MV-4-11 (cell line): Measurements from ENCODE around the gene STXBP2.

Experiments used
- DNase-seq: peaks from one replicate; lab custom pipeline; 2025; lab: John Stamatoyannopoulos, UW

The STXBP2 gene

DNA sequence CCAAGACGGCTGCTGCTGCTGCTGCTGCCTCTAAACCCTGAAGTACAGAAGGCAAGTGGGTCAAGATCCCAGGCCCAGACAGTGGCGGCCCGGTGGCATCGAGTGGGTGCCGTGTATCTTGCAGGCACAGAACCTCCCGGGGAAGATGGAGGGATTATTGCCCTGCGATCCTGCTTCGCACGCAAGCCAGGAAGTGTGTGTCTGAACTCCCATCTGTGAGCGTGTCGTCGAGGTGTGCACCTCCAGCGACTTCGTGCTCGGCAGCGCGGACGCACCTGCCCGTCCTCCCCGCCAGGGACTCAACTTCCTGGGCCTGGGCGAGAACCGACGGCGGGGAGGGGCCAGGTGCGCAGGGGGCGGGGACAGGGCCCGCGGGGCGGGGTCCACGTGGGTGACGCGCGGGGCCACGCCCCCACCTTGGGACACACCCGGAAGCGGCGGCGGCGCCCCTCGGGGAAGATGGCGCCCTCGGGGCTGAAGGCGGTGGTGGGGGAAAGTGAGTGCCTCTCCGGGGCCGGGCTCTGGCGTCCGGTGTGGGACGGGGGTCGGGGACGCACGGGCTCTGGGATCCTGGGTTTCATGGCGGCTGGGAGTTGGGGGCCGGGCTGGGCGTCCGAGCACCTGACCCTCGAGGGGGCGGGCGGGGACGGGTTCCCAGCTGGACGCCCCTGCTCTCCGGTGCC lies at the start of gene STXBP2:
TSS of gene STXBP2 (plus strand) at position 420 of the 683 bp plus-strand sequence. CDS start at position 460, 40 bp downstream.
- peak; percentile 70 for DNase-seq

DNA sequence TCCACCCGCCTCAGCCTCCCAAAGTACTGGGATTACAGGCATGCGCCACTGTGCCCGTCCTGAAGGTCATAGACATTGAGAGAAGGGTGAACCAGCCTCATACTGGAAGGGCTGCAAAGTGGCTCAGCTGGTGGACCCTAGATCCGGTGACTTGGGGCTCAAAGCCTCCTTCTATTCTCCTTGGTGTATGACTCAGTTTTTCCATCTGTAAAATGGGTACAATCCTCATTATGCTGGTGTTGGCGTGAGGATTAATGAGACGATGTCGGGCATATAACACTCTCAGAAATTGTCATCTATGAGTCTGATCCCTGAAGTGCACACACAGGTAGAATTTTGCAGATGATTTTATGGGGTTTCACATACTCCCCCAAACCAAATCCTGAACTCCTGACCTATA lies 47.1 kb upstream of the STXBP2 start:
- DNase-seq: no peak

DNA sequence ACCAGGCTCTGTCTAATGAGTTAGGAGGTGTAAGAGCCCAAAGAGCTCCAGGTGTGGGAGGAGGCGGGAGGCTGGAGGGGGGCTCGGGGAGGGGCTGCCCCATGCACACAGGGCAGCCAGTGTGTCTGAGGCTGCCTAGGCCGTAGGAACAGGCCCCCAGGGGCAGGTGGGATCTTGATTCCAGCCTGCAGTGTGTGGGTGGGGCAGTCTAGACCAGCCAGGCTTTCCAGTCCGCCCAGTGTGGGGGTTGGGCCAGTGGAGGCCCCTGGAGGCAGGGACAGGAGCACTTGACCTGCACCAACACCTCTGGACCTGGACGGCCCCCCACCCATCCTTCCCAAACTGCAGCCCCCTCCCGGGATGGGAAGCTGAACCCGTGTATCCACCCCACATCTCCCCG lies 46.7 kb upstream of the STXBP2 start:
- DNase-seq: no peak

DNA sequence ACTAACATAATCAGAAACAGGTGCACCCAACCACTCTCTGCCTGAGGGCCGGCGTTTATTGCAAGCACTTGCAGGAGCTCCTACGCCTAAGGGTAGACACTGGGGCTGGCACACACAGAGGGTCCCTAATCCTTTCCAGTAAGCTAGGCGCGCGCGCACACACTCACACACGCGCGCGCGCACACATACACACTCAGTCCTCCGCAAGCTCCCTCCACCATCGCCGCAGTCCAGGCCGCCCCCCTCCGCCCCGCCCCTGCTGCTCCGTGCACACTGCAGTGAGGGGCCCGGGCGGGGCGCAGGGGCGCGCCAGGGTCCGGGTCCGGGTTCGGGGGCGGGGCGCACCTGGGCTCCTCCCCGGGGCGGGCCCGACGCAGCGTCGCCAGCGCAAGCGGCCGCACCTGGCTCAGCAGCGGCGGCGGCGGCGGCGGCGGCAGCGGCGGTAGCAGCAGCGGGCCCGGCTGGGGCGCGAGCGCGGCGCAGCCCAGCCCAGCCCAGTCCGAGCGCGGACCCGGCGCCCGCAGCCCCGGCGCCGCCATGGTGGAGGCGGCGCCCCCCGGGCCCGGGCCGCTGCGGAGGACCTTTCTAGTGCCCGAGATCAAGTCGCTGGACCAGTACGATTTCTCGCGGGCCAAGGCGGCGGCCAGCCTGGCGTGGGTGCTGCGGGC lies 41.3 kb upstream of the STXBP2 start, which contains the start of gene CAMSAP3:
TSS of gene CAMSAP3 (plus strand) at position 398 of the 668 bp plus-strand sequence. CDS start at position 538, 140 bp downstream.
- DNase-seq: no peak

DNA sequence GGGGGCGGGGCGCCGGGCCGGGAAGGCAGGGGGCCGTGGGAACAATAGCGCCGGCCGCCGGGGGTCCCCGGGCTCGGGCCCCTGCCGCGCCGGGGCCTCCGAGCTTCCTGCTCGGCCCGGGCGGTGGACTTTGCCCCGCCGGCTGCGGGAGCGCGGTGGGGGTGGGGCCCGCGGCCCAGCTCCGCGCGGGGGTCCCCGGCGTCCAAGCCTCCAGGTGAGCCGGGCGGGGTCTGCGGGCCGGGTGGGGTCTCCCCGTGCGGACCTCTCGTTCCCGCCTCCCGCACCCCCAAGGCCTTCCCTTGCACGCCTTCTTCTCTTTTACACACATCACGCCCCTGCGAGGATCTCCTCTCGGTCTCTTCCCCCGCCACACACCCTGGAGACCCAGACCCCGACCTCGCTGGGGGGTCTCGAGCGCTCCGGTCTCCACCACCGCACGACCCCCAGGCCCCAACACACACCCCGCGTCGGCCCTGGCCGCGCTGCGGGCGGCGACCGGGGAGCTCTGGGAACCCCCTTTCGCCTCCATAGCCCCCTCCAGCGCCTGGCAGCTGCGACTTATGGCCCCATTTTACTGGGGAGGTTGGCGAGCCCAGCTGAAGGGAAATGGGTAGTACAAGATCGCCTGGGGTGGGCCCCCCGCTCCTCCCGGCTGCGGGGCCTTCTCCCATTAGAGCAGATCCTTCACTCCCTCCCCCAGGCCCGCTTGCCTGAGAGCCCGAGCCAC lies 40.5 kb upstream of the STXBP2 start:
- no peak for DNase-seq

DNA sequence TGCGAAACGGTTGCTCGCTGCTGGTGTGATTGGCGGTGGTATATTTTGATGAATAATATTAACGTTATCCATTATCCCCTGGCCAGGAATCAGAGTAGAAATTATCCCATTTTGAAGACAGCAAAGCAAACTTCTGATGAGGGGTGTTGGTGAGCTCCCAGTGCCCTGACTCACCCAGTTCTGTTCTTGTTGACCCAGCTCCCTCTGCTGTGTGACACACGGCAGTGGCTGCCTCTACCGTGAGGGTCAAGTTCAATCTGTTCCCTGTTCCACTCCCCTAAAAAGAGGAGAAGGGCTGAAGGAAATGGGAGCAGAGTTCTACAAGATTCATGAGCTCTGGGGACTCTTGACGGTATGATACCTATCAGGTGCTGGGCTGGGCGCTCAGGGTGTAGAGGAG lies 39.2 kb upstream of the STXBP2 start:
- DNase-seq: no peak

DNA sequence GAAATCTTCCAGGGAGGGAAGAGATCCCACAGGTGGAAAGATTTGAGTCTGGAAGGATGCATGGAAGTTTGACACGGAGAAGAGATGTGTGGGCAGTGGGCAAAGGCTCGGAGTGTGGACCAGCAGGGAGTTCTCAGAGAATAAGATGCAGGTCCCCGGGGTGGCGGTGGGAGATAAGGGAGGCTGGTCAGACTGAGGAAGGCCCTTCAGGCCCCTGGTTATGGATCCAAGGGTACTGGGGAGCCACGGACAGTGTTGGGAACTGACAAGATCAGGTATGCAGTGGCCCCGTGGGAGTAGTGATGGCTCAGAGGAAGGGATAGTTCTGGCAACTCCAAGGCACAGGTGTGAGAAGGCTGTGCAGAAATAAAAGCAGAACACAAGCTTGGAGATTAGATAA lies 38.7 kb upstream of the STXBP2 start:
- no peak for DNase-seq

DNA sequence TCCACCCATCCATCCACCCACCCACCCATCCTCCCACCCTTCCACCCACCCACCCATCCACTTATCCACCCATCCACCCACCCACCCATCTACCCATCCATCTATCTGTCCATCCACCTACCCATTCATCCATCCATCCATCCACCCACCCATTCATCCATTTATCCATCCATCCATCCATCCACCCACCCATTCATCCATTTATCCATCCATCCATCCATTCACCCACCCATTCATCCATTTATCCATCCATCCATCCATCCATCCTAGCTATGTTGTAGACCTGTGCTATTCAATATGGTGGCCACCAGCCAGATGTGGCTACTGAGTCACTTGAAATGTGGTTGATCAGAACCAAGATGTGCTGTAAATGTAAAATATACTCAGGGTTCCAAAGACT lies 36.2 kb upstream of the STXBP2 start:
- DNase-seq: no peak

DNA sequence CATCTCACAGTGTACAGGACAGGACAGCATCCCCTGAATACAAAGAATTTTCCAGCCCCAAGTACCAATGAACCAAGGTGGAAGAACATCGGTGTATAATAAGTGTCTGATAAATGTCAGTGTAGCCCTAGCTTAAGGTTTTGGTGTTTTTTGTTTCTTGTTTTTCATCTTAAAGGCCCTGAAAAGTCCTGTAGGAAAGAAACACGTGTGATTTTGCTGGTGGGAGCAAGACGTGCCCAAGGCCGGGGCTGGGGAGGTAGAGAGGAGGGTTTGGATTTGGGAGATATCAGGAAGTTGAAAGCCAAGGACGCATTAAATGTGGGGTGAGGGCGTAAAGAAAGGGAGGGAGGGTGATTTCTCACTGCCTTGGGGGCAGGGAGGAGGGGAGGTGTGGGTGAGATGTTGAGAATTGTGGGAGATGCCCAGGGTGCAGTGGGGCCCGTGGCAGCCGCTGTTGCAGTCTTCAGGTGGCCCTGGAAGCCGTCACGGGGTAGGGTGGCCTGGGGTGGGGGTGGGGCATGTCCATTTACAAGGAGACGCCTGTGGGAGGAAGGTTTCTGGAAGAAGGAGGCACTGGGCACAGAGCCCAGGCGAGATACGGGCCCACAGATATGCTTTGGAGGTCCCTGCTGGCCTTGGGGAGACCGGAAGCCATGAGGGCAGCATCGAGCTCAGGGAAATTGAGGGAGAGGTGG lies 34.5 kb upstream of the STXBP2 start:
- no peak for DNase-seq

DNA sequence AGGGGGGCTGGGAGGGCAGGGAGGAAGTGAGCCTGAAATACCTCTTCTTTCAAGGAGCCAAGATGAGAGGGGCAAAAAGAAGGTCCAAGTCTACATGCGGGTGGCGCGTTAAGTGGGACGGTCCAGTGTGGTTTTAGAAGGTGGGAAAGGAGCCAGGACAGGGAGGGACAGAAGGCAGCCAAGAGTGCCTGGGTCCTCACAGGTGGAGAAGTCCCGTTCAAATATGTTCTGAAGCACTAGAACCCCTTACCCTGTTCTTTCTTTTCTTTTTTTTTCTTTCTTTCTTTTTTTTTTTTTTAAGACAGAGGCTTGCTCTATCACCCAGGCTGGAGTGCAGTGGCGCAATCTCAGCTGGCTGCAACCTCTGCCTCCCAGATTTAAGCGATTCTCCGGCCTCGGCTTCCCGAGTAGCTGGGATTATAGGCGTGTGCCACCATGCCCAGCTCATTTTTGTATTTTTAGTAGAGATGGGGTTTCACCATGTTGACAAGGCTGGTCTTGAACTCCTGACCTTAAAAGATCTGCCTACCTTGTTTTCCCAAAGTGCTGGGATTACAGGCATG lies 33.9 kb upstream of the STXBP2 start:
- no peak for DNase-seq

DNA sequence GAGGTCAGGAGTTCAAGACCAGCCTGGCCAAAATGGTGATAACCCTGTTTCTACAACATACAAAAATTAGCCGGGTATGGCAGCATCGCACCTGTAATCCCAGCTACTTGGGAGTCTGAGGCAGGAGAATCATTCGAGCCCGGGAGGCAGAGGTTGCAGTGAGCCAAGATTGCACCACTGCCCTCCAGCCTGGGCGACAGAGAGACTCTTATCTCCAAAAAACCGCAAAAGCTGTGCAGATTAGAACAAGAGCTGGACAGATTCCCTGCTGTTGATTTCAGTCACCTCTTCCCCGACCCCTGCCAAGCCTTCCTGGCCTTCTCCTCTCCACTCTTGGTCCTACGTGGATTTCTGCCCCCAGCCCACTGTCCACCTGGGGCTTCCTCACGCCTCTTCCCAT lies 33.0 kb upstream of the STXBP2 start:
- no peak for DNase-seq

DNA sequence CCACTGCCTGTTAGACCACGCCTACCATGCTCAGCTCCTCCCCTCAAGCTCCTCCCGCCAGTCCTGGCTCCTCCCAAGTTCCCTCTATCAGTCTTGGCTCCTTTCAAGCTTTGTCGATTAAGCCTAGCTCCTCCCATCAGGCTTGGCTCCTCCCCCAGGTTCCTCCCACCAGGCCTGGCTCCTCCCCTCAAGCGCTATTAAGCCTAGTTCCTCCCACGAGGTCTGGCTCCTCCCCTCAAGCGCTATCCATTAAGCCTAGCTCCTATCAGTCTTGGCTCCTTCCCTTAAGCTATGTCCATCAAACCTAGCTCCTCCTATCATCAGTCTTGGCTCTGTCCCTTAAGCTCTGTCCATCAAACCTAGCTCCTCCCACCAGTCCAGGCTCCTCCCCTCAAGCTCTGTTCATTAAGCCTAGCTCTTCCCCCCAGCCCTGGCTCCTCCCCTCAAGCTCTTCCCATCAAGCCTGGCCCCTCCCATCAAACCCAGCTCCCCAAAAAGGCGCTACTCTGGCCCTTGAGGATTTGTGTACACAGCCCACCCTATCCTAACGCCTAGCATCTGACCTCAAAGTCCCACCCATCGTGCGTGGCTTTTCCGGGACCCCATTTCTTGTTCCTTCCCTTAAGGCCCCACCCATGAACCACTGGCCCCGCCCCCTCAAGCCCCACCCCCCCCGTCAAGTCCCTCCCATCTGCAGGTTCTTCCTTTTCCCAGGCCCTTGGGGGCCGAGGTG lies 31.3 kb upstream of the STXBP2 start:
- DNase-seq: peak; percentile 75

DNA sequence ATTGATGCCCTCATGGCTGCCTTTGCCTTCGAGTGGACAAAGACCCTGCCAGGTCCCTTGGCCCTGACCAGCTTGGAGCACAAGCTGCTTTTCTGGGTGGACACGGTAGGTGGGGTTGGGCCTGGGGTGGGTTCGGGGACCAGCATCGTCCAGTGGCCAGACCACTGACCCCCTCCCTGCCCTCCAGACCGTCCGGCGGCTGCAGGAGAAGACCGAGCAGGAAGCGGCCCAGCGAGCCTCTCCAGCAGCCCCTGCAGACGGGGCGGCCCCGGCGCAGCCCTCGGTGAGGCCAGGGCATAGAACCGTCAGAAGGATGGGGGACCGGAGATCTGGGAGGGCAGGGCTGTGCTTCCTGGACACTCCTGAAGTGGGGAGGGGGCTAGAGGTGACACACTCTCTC lies 30.6 kb upstream of the STXBP2 start:
- DNase-seq: no peak

DNA sequence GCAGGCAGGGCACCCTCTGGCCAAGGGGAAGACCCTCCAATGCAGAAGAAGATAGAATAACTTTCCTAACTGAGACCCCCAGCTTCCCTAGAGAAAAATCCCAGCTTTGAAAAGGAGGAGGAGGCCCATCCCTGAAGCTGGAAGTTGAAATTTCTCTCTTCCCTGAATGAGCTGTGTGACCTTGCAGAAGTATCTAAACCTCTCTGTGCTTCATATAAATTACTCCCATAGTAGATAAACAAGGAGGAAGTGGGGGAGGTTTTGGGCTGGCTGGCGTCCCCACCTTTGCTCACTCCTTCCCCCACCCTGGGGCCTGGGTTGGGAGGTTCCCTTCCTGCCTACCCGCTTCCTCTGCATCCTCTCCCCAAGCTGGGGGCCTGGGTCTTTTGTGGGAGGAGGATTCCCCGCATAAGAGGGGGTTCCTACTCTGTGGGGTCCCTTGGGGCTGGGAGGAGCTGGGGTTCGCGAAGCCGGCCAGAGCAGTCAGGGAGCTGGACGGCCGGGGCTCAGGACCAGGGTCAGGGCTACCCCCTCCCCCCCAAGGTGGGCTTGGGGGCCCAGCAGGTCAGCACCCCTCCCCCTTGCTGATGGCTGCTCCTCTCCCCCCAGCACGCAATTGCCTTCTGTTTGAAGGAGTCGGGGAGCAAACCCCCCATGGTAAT lies 29.6 kb upstream of the STXBP2 start:
- DNase-seq: no peak

DNA sequence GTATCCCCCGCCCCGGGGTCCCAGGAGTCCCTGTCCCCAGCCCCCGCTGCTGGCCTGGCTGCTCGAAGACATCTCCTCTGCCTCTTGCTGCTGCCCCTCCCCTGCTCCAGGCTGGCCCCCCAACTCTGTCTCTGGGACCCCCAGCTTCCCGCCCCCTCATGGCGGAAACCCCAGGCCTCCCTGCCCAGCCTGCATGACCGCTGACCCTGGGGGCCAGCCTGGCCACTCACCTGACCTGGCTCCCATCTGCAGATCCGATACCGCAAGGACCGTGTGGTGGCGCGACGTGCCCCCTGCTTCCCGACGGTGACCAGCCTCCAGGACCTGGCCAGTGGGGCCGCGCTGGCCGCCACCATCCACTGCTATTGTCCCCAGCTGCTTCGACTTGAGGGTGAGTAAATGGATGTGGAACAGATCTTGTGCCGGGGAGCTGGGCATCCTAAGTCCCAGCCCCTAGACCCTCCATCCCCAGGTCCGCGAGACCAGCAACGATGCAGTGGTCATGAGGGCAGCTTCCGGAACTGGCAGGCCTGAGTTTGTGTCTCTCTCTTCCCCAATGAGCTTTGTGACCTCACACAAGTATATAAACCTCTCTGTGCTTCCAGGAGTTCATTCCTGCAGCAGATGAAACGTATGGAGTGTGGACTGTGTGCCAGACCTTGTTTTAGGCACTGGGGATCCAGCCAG lies 28.9 kb upstream of the STXBP2 start:
- no peak for DNase-seq

DNA sequence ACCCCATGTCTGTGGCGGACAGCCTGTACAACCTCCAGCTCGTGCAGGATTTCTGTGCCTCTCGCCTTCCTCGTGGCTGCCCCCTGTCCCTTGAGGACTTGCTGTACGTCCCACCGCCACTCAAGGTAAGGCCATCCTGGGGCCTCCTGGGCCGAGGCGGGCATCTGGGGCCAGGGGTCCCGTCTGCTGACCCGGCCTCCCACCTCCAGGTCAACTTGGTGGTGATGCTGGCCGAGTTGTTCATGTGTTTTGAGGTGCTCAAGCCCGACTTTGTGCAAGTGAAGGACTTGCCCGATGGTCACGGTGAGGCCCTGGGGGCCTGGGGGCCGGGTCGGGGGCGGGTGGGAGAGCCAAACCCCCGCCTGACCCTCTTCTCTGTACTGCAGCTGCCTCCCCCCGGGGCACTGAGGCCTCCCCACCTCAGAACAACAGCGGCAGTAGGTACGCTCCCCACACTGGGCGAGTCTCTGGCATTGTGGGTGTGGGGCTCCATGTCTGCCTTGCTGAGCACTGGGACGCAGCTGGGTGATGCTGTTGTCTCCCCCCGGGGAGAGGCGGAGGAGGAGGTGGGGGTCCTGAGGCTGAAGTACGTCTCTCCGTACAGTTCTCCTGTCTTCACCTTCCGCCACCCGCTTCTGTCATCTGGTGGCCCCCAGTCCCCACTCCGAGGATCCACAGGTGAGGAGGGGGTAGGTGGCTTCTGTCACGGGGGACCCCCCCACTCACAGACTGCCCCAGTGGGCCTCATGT lies 26.2 kb upstream of the STXBP2 start:
- no peak for DNase-seq

DNA sequence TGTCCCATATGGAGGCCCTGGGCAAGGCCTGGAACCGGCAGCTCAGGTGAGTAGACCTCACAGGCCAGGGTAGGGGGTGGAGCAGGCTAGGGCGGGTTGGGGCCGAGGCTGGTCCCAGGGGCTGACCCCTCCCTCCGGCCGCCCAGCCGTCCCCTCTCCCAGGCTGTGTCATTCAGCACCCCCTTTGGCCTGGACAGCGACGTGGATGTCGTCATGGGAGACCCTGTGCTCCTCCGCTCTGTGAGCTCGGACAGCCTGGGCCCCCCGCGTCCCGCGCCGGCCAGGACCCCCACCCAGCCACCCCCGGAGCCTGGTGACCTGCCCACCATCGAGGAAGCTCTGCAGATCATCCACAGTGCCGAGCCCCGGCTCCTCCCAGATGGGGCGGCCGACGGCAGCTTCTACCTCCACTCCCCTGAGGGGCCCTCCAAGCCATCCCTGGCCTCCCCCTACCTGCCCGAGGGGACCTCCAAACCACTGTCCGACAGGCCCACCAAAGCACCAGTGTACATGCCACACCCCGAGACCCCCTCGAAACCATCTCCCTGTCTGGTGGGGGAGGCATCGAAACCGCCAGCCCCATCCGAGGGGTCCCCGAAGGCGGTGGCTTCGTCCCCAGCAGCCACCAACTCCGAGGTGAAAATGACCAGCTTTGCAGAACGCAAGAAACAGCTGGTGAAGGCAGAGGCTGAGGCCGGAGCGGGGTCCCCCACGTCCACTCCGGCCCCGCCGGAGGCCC lies 25.2 kb upstream of the STXBP2 start:
- no peak for DNase-seq
